SK-N-SH (cell line): ENCODE results near the gene LDAH. TPM values are rescaled to one million over a fixed set of nuclear protein-coding genes. Genes with fewer than 3 reads are reported as not detected.

Source experiments
- CTCF ChIA-PET: fragments of 300-600, 350-600 bp; formaldehyde crosslinking; extraction: SDS; loops from one replicate; lab custom pipeline; 2021; lab: Yijun Ruan, JAX
- POLR2A ChIA-PET: fragments of 350-600 bp; sonication (Branson Sonifier 250); formaldehyde crosslinking; extraction: SDS; loops from one replicate; lab custom pipeline; 2020; ENCODE audit warnings: antibody characterized with exemption, inconsistent platforms; lab: Yijun Ruan, JAX
- DNase-seq: peaks from one replicate; pipeline ENCODE4 v3.0.0; 2012
- H2AFZ ChIP-seq: fragments of 200-600 bp; sonication (generic); 2 replicates; pipeline ENCODE4 v1.8.1; 2016; ENCODE audit warnings: antibody characterized with exemption, mild to moderate bottlenecking, low read depth
- H3F3A ChIP-seq: fragments of 200-600 bp; sonication (generic); replicated peaks from 2 replicates; pipeline ENCODE3; 2016; ENCODE audit warnings: antibody characterized with exemption, mild to moderate bottlenecking; ENCODE audit not compliant: insufficient read depth
- H3K27ac ChIP-seq, 2 experiments: fragments of 200-500 bp in 1 of 2; fragments of 200-600 bp in 1 of 2; sonication (Bioruptor generic) in 1 of 2; sonication (generic), shearing (Covaris generic) in 1 of 2; 2 replicates each; pipeline versions ENCODE4 v1.5.1 to v1.6.1; 2014 to 2016; ENCODE audit warnings: low read depth in 2 of 2, inconsistent platforms in 1 of 2, low read length in 1 of 2, mild to moderate bottlenecking in 1 of 2, mixed read lengths in 1 of 2
- H3K27me3 ChIP-seq: fragments of 200-600 bp; sonication (generic), shearing (Covaris generic); 2 replicates; pipeline ENCODE4 v1.6.1; 2016; ENCODE audit warnings: mixed run types; ENCODE audit not compliant: insufficient read depth
- H3K36me3 ChIP-seq, 2 experiments: fragments of 200-500 bp in 1 of 2; fragments of 200-600 bp in 1 of 2; sonication (Bioruptor generic) in 1 of 2; sonication (generic) in 1 of 2; replicated peaks in 1 of 2; 2 replicates each; pipeline versions ENCODE3 to v1.5.1; 2014 to 2016; ENCODE audit warnings: low read length in 1 of 2, mild to moderate bottlenecking in 1 of 2; ENCODE audit not compliant: insufficient read depth in 2 of 2, control insufficient read depth in 1 of 2
- H3K4me1 ChIP-seq, 2 experiments: fragments of 200-500 bp in 1 of 2; fragments of 200-600 bp in 1 of 2; sonication (Bioruptor generic) in 1 of 2; sonication (generic), shearing (Covaris generic) in 1 of 2; 2 replicates each; pipeline versions ENCODE4 v1.5.1 to v1.6.1; 2014 to 2016; ENCODE audit warnings: low read depth in 1 of 2, low read length in 1 of 2, mixed run types in 1 of 2; ENCODE audit not compliant: insufficient read depth in 2 of 2, control insufficient read depth in 1 of 2
- H3K4me2 ChIP-seq: fragments of 200-600 bp; sonication (generic), shearing (Covaris generic); 2 replicates; pipeline ENCODE4 v1.6.1; 2017; ENCODE audit warnings: mixed run types
- H3K4me3 ChIP-seq, 2 experiments: fragments of 200-500 bp in 1 of 2; fragments of 200-600 bp in 1 of 2; sonication (Bioruptor generic) in 1 of 2; sonication (generic), shearing (Covaris generic) in 1 of 2; 2 replicates each; pipeline versions ENCODE4 v1.5.1 to v1.8.1; 2014 to 2016; ENCODE audit warnings: low read depth in 2 of 2, inconsistent platforms in 1 of 2, low read length in 1 of 2, mild to moderate bottlenecking in 1 of 2, mixed read lengths in 1 of 2, moderate library complexity in 1 of 2
- H3K79me2 ChIP-seq: fragments of 200-600 bp; sonication (generic); 2 replicates; pipeline ENCODE4 v1.8.1; 2017; ENCODE audit warnings: mild to moderate bottlenecking; ENCODE audit not compliant: insufficient read depth
- H3K9ac ChIP-seq: fragments of 200-600 bp; sonication (generic); 2 replicates; pipeline ENCODE4 v1.6.1; 2017; ENCODE audit warnings: mixed run types
- H3K9me2 ChIP-seq: fragments of 200-600 bp; sonication (generic); 2 replicates; pipeline ENCODE4 v1.6.1; 2017; ENCODE audit warnings: mixed run types
- H3K9me3 ChIP-seq: fragments of 200-600 bp; sonication (generic); 2 replicates; pipeline ENCODE4 v1.6.1; 2017; ENCODE audit warnings: mixed run types, mild to moderate bottlenecking, moderate library complexity
- H4K20me1 ChIP-seq: fragments of 200-600 bp; sonication (generic); 2 replicates; pipeline ENCODE4 v1.6.1; 2017; ENCODE audit warnings: mild to moderate bottlenecking, mixed run types; ENCODE audit not compliant: insufficient read depth
- EZH2phosphoT487 ChIP-seq: fragments of 200-600 bp; sonication (generic); IDR thresholded peaks from 2 replicates; pipeline ENCODE4 v1.6.1; 2017; ENCODE audit warnings: low read depth, mixed run types, mild to moderate bottlenecking, antibody characterized with exemption, moderate library complexity, borderline replicate concordance
- FOXJ3 ChIP-seq: sonication (generic); formaldehyde crosslinking; IDR thresholded peaks from 2 replicates; pipeline ENCODE4 v1.5.1; 2020; ENCODE audit warnings: mild to moderate bottlenecking, missing genetic modification reagents
- MEF2A ChIP-seq: IDR thresholded peaks from 2 replicates; pipeline ENCODE4 v1.4.0; 2012; ENCODE audit warnings: low read depth, borderline replicate concordance
- RAD21 ChIP-seq: IDR thresholded peaks from 2 replicates; pipeline ENCODE4 v1.6.1; 2012; ENCODE audit warnings: mild to moderate bottlenecking, low read length
- RFX5 ChIP-seq: IDR thresholded peaks from 2 replicates; pipeline ENCODE4 v1.6.1; 2012; ENCODE audit warnings: mild to moderate bottlenecking, improper control_type of control experiment, low read length
- RXRA ChIP-seq: IDR thresholded peaks from 2 replicates; pipeline ENCODE4 v1.4.0; 2012; ENCODE audit warnings: low read depth, mild to moderate bottlenecking, borderline replicate concordance
- TAF1 ChIP-seq: IDR thresholded peaks from 2 replicates; pipeline ENCODE4 v1.6.1; 2012; ENCODE audit warnings: low read depth, mild to moderate bottlenecking, low read length, moderate library complexity, borderline replicate concordance
- WGBS: methylation state at CpG from one replicate; pipeline ENCODE4 v1.1.6; 2017; ENCODE audit warnings: low lambda C conversion rate; 5-methylcytosine and 5-hydroxymethylcytosine counted together
- polyA plus RNA-seq, 3 experiments: library from polyadenylated mRNA; depleted of rRNA; stranded (reverse); fragments of >200 nt; gene quantifications; 2 replicates each; pipeline ENCODE4 v1.2.3, GENCODE V29; 2012
- TF ChIP-seq, protein P1 (sequence below): fragments of 150-350 bp; IDR thresholded peaks from 2 replicates; pipeline ENCODE4 v1.6.1; 2017; ENCODE audit warnings: antibody characterized with exemption, low read length, low read depth, borderline replicate concordance
- TF ChIP-seq, protein P2 (sequence below): IDR thresholded peaks from 2 replicates; pipeline ENCODE4 v1.6.1; 2012; ENCODE audit warnings: mild to moderate bottlenecking, low read depth, low read length, moderate library complexity

The LDAH gene
- polyA plus RNA-seq, 1 of the 3 experiments (the other 2 are of a cell fraction) = 12.7 TPM

DNA sequence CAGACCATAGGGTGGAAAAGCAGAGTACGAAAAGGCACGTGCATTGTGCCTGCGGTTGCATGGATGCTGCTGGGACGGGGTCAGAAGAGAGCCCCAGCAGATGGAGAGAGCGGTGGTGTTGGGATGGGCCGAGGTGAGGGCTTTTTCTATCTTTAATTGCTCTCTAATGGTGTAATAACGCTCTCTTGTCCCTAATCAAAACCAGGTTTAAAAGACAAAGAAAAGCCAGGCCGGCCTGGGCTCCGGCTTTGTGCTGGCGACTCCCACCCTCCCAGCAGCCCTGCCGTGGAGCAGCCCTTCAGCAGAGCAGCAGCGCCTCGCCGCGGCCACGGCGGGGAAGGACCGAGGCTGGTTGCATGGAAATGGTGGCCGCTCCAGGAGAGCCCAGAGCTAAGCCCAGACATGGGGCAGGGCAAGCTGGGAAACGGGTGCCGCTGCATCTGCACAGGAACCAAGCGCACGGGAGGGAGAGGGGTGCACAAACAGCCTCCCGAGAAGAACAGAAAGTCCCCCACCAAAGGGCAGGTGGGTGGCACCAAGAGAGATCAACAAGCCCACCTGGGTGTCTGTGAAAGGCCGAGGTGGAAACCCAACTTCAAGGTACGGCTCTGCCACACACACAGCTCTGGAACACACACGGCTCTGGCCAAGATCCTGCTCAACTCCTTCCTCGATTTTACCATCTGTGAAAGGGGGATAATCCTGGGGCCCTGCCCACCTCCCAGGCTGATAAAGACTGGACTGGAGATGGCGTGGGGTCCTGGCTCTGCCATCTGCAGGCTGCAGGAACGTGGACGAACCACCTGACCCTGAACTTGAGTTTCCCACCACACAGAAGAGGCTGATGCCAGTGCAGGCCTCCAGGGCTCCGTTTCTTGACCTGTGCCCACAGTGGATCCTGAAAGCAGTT is 187.0 kb downstream of the LDAH start (continued):
- TF ChIP-seq RFX5 (no peak), RXRA (no peak), RAD21 (peak; percentile 100), TAF1 (no peak), FOXJ3 (CRISPR knock-in tag) (no peak)
- TF ChIP-seq, protein P1, sequence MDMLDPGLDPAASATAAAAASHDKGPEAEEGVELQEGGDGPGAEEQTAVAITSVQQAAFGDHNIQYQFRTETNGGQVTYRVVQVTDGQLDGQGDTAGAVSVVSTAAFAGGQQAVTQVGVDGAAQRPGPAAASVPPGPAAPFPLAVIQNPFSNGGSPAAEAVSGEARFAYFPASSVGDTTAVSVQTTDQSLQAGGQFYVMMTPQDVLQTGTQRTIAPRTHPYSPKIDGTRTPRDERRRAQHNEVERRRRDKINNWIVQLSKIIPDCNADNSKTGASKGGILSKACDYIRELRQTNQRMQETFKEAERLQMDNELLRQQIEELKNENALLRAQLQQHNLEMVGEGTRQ = no peak
- TF ChIP-seq, protein P2, sequence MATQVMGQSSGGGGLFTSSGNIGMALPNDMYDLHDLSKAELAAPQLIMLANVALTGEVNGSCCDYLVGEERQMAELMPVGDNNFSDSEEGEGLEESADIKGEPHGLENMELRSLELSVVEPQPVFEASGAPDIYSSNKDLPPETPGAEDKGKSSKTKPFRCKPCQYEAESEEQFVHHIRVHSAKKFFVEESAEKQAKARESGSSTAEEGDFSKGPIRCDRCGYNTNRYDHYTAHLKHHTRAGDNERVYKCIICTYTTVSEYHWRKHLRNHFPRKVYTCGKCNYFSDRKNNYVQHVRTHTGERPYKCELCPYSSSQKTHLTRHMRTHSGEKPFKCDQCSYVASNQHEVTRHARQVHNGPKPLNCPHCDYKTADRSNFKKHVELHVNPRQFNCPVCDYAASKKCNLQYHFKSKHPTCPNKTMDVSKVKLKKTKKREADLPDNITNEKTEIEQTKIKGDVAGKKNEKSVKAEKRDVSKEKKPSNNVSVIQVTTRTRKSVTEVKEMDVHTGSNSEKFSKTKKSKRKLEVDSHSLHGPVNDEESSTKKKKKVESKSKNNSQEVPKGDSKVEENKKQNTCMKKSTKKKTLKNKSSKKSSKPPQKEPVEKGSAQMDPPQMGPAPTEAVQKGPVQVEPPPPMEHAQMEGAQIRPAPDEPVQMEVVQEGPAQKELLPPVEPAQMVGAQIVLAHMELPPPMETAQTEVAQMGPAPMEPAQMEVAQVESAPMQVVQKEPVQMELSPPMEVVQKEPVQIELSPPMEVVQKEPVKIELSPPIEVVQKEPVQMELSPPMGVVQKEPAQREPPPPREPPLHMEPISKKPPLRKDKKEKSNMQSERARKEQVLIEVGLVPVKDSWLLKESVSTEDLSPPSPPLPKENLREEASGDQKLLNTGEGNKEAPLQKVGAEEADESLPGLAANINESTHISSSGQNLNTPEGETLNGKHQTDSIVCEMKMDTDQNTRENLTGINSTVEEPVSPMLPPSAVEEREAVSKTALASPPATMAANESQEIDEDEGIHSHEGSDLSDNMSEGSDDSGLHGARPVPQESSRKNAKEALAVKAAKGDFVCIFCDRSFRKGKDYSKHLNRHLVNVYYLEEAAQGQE = no peak

DNA sequence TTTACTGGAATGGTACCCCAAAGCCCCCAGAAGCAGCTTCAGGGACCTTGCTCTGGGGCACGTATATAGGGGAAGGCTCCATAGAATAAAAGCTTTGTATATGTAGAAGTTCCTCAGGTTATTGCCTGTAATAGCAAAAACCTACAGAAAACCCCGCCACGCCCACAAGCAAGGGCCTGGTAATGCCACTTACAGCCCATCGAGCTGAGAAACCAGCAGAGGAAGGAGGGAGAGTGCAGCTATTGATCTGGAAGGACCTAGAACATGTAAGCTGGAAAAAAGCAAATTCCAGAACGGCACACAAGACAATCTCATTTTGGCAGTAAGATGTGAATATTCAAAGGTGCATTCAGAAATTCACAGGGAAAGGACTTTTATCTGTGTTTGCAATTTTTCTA is 187.8 kb downstream of the LDAH start:
- no peaks in the 10 kb centered on the region for H3K79me2 ChIP-seq
- H3K4me3 ChIP-seq = no peak overlapping the region
- ChIA-PET CTCF (interaction anchor here (0.7 to 10.9 kb wide), 41 partner anchors 10 to 337 kb away, joined by 3 to 178 read pairs (median 5); partner anchors contain the start of genes HS1BP3 and RHOB), POLR2A (interaction anchor here (4.8 kb wide), 1 partner anchor 187 kb away, joined by 90 read pairs; the partner anchor contains the start of gene RHOB)
- H3K9me3 ChIP-seq = no peaks in the 10 kb centered on the region
- H3K4me1 ChIP-seq = peaks cover 16 to 20% of the 10 kb centered on the region in 2 experiments
- no peaks in the 10 kb centered on the region for H3F3A ChIP-seq
- peak overlapping the region; percentile 16 to 72; a peak in 3 of 4 replicates for H3K27ac ChIP-seq
- H2AFZ ChIP-seq = no peak overlapping the region
- peak overlapping the region; percentile 56 for H3K4me2 ChIP-seq
- no peak for TF ChIP-seq MEF2A
- no peak for TF ChIP-seq EZH2phosphoT487
- TF ChIP-seq FOXJ3 (CRISPR knock-in tag) = no peak
- no peaks in the 10 kb centered on the region for H3K27me3 ChIP-seq
- no peaks in the 10 kb centered on the region for H3K9me2 ChIP-seq
- H4K20me1 ChIP-seq = no peaks in the 10 kb centered on the region
- H3K9ac ChIP-seq = peak overlapping the region; percentile 39; the same call in 1 of the 2 replicates
- 90% methylated on average over 5 of the region's 5 CpGs for WGBS
- DNase-seq = no peak
- H3K36me3 ChIP-seq = peaks cover 0 to 9% of the 10 kb centered on the region in 2 experiments
